Activated naive CD4-positive, alpha-beta T cell (primary cell): Measurements from ENCODE around the gene ATPAF2.

Source experiments
- DNase-seq, 4 experiments: peaks; one replicate each; lab custom pipeline; 2025; lab: John Stamatoyannopoulos, UW

The ATPAF2 gene

GRCh38 chr17:17985153-17985552, 53.8 kb downstream of the ATPAF2 start:
- DNase-seq, result no peak

- no peak for DNase-seq
Observed at GRCh38 chr17:17983776-17984175, 55.2 kb downstream of the ATPAF2 start.

- no peak for DNase-seq
Observed at GRCh38 chr17:17983376-17983775, 55.6 kb downstream of the ATPAF2 start.

- DNase-seq, result no peak
Observed at GRCh38 chr17:17982801-17983200, 56.2 kb downstream of the ATPAF2 start.

- no peak for DNase-seq
Observed at GRCh38 chr17:17981330-17981729, 57.6 kb downstream of the ATPAF2 start.

GRCh38 chr17:17979778-17980177, 59.2 kb downstream of the ATPAF2 start:
- no peak for DNase-seq

- DNase-seq, result no peak
Observed at GRCh38 chr17:17978481-17979424, 60.2 kb downstream of the ATPAF2 start.

- no peak for DNase-seq
Observed at GRCh38 chr17:17976931-17977570, 61.9 kb downstream of the ATPAF2 start.

GRCh38 chr17:17975436-17975835, 63.5 kb downstream of the ATPAF2 start:
- no peak for DNase-seq

- no peak for DNase-seq
Observed at GRCh38 chr17:17972952-17973254, 66.1 kb downstream of the ATPAF2 start.

GRCh38 chr17:17972126-17972951, 66.6 kb downstream of the ATPAF2 start, which contains the start of the genes DRC3 and TOM1L2:
DRC3 (plus strand) TSS chr17:17972862; CDS start chr17:17977599, 4,737 bp downstream.
TOM1L2 (minus strand) TSS chr17:17972400; CDS start chr17:17972313, 87 bp downstream.
- DNase-seq, result peak; percentile 98 to 100 (median 99)

GRCh38 chr17:17971431-17972125, 67.4 kb downstream of the ATPAF2 start:
- DNase-seq, result peak in 3 of 4 experiments; percentile 22 to 39 (median 33)

GRCh38 chr17:17970699-17971430, 68.1 kb downstream of the ATPAF2 start:
- no peak for DNase-seq
